RKO (cell line): ENCODE measurements around the gene DPF3.

ENCODE experiments used
- DNase-seq: peaks from one replicate; pipeline ENCODE4 v3.0.0-alpha.2; 2016; ENCODE audit warnings: low spot score

The DPF3 gene

DNA sequence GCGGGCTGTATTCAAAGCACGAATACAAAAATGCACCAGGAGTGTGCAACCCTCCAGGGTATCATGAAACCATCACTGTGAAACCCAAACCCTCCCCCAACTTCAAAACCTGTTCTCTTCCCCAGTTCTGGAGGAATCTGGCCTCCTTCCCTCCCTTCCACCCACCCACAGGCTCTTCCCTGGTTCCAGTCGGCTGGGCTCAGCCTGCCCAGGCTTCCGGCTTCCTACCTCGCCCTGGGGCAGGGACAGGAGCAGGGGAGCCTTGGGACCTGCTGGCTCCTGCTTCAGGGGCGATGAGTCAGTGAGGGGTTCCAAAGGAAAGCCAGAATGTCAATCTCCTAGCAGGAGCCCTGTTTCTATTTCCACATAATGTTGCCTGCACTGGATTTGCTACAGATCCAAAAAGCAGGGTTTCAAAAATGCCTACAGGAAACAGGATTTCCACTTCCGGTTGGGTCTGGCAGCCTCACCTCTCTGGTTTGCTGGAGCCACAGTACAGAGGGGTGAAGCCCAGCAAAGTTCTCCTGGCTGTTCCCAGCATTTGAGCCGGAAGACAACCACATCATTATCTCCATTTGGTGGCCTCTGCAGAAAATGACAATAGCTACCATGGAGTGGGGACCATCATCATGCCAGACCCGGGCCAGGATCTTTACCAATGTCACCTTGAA lies 278.3 kb downstream of the DPF3 start:
- DNase-seq = no peak

DNA sequence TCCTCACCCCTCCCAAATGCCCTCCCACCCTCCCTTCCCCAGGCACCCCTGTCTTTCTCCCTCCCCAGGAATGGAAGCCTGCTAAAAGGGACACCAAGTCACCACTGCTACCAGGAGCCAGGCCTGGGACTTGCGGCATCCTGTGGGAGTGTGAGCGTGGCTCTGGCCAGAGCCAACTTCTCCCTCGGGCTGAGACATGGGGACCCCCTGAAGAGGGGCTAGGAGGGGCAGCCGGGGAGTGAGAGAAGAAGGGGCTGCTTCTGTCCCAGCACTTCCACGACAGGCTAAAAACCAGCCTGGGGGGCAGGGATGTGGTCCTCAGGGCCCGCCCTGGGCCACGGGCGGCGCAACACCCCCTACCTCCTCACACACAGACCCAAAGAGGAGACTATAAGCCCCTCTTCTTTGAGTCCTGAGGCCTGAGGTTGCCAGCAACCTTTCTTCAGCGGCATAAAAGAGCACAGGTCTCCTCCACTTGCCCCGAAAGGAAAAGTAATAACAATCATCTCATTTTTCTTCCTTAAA lies 278.9 kb downstream of the DPF3 start:
- DNase-seq = no peak

DNA sequence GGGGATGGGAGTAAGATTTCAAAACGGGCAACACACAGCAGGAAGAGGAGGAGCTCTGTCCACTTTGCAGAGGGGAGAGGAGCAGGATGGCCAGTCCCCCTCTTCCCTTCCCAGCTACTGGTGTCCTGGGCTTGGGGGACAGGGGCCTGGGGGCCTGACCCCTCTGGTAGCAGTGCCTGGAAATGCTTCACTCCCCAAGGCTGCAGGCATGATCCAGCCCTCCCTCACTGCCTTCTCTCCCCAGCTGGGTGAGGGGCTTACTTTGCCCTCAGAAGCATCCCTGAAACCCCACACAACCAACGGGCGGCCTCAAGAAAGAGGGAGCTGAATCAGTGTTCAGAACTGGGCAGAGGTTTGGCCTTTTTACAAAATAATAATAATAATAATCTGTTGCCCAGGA lies 279.5 kb downstream of the DPF3 start:
- no peak for DNase-seq

DNA sequence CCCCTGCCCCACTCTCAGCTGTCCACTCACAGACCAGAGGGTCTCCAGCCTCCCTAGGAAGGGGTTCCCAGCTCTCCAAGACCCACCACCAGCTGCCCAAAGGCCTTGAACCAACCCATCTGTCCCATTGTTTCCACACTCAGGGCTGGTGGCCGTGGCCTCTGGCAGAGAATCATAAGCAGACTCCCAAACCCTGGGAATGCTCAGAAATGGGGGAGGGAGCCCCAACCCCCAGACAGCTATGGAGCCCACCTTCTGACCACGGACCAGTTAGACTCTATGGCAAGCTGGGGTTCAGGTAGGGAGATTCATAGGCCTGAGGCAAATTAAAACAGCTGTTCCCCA lies 280.0 kb downstream of the DPF3 start:
- DNase-seq = no peak

DNA sequence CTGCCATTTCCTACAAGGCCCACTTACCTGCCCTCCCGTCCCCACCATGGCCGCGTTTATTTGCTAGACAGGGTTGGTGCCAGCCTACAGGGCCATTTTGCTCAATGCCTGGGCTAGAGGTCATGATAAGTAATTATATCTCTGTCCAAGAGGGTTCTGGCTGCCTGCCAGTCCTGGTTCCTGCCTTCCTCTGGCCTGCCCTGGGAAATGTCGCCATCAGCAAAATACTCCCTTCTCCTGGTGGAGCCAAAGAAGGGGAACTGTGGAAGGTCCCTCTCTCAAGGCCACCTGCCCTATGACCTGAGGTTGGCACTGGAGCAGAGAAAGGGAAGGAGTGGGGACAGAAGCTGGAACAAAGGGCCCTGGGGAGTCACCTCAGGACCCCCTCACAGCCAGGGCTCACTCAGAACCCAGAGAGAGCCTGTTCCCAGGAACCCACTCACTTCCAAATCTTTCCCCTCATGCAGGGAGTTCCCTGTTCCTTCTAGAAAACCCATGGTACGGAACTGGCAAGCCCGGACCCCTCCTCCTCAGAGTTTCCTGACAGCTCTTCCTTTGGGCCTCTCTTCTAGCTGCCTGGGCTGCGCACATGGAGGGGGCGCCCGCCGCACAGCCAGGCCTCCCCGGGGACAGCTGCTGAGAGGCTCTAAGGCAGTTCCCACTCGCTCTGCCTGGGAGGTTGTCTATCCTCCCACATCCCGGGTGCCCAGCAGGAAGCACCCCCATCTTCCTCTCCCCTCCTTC lies 280.5 kb downstream of the DPF3 start:
- no peak for DNase-seq

DNA sequence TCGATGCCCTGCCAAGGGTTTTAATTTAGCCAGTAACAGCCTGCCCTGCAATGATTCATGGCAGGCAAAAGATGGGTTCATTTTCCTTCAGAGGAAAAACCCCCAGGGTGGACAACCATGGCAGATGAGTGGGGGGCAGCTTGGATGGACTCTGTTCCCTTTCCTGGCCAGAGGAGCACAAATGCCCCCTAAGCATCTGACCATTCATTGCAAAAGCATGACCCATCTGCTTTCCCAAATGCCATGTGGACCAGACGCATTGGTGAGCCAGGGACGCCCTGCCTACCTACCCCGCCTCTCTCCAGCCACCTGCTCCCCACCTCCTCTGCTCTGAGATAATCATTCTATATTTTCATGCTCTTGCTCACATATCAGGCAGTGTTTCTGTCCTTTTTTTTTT lies 281.9 kb downstream of the DPF3 start:
- DNase-seq = no peak

DNA sequence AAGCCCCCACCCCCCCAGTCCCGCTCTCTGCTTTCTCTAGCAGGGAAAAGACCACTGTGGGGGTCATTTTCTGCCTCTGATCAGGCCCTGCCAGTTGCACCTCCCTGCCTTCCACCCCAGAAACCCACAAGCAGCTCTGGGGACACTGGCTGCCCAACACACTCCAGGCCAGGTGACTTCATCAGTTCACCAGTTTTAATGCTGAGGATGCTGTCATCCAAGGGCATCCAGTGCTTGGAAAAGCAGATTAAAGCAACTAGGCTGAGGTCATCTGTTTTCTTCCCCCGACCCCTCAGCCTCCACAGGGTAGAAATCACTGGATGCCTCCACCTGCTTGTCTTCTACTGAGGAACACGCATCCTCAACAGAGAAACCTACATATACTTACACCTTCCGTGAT lies 282.4 kb downstream of the DPF3 start:
- DNase-seq = no peak

DNA sequence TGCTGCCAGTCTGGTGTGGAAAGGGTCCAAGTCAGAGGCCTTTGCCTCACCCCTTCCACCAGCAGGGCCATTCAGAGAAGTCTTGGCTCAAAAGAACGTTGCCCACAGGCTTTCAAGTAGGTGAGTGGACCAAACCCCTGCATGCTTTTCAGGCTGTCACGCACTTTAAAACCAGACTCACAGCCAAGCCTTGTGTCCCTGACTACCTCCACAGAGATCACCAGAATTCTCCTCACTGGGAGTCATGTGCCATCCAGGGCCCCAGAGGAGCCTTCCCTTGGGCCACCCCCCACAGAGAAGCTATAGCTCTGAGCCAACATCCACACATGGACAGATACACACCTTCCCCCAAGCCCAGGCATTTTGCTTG lies 283.1 kb downstream of the DPF3 start:
- DNase-seq = no peak

DNA sequence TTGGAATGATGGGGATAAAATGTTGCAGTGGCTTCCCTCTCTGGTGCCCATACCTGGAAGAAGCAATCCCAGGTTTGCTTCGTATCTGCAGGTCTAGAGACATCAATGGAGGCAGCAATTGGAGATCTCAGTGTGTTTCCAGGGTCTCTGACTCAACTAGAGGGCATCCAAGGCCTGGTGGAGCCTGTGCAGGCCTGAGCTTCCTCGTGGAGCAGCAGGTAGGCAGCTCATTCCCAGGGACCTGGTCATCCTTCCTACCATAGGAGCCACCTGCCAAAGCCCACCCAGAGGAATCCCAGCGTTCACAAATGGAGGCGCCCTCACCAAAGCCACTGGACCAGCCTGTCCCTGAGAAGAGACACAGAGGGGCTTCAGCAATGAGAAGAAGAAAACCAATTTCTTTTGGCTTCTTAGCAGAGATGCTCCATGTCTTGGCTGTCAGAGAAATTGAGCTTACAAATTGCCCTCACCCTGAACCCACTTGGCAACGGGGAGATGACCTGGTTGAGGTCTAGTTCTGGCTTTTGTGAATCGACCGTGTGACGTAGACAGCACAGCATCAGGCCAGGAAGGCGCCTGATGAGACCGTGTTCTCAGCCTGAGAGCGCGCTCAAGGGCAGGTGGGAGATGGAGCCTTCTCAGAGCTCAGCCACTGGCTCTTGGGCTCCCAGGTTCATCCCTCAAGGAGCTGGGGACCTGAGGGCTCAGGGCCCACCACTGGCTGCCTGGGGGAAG lies 283.6 kb downstream of the DPF3 start:
- DNase-seq = no peak

DNA sequence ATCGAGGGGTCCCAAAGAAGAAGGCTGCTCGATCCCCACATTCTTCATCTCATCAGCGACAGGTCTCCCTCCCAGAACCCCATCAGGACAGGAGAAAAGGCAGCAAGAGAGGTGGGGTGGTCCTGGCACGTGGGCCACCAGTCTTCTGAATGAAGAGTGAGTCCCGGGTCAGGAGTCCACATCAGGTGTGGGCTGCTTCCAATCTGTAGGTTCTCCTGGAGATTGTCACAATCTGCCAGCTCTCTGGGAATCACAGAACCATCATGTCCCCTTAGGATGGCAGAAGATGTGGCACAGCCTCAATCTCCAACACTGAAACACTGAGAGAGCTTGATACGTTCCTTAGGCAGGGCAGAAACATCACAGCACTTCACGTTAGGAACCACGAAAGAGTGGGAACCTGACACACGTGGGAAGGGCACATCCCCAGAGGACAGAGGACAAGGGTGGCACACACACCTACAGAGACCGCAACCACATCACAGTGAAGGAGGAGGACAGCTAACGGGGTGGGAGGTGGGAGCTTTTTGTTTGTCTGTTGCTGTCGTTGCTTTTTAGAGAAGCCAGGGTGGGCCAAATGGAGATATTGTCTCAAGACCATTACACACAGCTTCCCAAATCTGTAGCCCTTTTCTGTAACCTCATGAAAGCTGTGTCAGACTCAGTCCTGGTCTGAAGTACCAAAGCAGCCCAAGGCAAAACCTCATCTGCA lies 284.5 kb downstream of the DPF3 start:
- no peak for DNase-seq

DNA sequence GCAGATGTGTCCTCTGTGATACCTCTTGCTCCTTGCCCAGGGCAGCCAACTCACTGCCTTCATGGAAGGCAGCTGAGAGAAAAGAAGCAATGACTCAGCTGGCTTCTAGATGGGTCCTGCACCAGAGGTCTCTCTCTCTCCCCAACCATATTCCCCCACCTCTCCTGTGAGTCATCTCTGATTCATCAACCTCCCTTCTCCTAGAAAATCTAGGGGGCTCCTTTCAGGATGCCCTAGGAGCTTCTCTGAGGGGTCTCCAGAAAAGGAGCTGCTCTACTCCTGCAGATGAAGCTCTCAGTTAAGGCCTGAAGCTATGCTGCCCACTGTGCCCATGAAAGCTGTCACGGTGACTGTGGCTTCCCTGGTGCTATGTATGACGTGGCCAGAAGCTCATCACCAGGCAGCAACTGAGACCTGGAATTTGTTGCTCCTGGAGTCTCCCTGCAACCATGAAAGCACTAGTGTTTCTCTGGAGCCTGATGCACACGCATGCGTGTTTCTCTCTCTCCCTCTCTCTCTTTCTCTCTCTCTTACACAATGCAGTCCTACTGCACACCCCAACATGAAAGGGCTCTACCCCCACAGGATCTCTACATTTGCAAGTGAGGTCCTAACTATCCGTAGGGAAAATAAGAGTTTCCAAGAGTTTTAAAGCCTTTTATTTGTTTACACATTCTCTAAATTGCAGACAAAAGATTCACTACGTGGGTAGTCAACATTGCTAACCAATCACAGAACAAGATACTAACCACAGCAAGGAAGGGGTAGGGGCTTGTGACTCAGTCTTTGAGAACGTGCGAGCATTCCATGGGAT lies 285.3 kb downstream of the DPF3 start:
- peak; percentile 46 for DNase-seq

DNA sequence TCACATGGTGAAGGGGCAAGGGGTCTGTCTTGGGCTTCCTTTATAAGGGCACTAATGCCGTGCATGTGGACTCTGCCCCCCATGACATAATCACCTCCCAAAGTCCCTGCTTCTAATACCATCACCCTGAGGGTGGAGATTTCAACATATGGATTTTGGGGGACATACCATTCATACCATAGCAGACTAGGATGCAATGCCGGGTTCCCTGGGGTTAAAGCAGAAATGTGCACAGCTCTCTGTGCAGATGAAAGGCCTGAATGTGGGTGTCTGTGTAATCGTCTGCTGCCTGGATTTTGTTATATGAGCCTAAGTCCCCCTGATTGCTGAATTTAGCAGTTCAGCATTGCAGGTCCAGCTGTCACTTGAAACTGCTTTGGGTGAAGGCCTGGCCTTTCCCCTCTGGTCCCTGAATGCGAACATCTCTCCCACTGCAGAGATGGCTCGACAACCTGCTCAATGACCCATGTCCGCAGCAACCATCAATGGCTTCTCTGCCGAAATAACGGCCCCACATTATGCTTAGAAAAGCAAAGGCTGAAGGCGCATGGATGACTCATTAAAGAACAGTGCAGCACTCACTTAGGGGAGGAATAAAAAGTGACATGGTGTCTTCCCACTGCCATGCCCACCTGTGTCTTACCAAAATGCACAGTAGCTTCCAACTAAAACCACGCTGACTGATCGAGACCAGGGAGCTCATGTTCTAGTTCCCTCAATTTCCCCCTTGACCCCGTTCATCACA lies 286.3 kb downstream of the DPF3 start:
- DNase-seq = no peak

DNA sequence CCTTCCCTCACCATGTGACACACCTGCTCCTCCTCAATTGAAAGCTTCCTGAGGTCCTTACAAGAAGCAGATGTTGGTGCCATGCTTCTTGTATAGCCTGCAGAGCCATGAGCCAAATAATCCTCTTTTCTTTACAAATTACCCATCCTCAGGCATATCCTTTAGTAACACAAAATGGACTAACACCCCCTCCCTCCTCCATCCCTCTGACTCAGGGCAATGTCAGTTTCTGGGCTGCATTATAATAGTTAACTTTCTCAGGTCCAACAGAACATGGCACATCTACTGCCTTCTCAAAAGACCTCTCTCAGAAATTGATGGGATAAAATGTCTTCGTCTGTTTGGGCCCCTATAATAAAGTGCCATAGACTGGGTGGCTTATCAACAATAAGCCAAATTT lies 287.0 kb downstream of the DPF3 start:
- no peak for DNase-seq

DNA sequence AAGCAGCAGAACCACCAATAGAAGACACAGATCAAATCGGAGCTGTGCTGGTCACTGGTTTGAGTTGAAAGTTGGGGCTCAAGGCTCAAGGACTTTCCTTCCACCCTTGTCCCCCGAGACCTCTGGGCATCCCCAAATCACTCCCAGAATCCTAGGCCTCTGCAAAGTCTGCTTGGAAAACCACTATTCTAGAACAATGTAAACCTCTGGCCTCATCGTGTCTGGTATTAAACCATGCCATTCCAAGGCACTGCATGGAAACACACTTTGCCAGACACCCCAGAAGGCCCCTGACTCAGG lies 288.0 kb downstream of the DPF3 start:
- no peak for DNase-seq

DNA sequence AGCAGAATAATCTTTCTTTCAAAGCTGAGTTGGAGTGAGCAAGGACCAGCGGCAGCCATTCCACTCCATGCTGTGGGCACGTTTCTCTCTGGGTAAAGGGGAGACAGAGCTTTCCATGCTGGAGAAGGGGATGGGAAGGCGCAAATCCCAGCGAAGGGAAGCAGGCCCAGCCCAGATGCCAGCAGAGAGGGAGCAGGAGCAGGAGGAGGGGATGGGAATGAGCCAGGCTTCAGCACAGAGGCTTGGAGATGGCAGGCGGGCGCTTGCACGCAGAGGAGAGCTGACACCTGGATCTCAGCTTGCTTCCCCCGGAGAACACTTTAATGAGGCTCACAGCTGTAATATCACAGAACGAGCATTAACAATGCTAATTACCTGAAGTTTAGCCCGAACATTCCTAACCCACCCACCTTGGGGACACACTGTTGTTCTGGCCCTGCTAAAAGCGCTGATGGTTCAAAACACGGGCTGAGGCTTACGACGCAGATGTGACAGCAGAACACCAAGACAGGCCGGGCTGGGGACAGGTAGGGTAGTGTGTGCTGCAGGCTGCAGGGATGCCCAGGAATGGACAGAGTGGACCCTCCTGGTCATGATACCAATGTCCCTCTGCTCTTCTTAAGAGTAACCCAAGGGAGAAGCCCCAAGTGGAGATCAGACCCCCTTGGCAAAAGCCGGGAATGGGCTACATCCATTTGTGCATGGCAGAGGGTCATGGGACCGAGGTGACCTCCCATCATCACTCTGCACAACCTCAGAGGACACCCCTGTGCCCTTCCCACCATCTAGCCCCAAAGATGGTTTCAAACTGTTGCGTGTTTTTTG lies 288.6 kb downstream of the DPF3 start:
- DNase-seq = no peak

DNA sequence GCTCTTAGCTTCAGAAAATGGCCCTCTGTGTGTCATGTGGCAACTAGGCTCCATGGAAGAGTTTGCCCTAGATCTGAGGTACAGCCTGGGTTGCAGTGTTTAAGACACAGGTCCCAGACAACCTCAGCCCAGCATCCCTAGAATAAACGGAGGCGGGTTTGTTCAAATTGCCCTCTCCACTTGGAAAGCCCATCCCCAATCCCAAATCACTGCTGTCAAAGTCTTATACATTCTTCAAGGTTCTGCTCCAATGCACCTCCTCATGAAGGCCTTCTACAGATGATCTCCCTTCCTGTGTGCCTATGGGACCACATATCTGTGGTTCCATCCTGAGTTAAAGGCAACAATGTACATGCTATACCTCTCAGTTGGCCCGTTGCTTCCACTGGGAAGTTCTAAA lies 289.8 kb downstream of the DPF3 start:
- DNase-seq = no peak

DNA sequence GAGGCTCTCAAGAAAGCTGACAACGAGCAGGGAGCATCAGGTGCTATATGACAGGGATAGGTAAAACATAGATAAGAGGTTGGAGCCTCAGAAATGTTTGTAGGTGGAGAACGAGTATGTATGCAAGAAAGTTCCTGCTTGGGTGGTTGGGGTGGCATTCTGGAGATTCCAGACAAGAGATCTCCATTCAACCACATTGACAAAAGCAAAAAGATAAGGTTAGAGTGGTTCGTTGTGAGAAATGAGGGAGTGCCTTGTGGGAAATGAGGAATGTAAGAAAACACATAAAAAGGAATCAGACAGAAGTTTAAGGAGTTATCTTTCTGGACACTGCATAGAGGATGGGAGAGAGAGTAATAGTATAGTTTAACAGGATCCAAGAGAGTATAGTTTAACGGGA lies 290.3 kb downstream of the DPF3 start:
- DNase-seq = no peak

DNA sequence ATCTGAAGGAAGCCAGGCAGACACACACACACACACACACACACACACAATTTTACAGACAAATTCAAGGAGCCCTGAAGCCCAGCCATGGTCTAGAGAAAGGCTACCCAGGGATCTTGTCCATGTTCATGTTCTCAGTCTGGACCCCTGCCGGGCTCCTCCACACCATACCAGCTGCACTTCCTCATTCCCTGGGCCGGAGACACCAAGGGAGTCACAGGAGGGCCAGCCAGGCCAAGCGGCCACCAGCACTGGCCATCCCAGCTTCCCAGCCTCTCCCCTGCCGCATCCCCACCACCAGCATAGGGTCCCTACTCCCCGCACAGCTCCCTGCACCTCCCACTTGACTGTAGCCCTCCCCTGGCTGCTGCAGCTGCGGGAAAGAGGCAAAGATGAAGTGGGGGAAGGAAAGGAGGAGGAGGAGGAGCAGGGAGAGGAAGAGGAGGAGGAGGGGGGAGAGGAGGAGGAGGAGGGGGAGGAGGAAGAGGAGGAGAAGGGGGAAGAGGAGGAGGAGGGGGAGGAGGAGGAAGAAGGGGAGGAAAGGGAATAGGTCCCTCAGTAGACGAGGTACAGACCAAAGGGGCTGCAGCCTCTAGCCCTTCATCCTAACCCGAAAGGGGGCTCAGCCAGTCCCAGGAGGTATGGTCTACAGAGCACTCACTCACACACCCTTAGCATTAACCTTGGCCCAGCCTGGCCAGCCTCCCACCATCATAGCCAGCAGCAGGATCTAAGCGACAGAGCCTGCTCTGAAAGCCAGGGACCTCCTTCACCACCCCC lies 293.2 kb downstream of the DPF3 start:
- DNase-seq = no peak
